Endodermal cell (in vitro differentiated cells): Measurements from ENCODE around the gene RAB31. TPM values are rescaled to one million over a fixed set of nuclear protein-coding genes. Genes with fewer than 3 reads are reported as not detected.
A peak's percentile ranks its signal among the peaks of the same experiment; 100 is the strongest.

Source experiments
- DNase-seq: peaks from one replicate; pipeline ENCODE4 v3.0.0-alpha.2; 2017
- H3K27ac ChIP-seq: 2 replicates; pipeline ENCODE4 v1.5.1; 2013; ENCODE audit warnings: mild to moderate bottlenecking, low read depth, low read length, moderate library complexity
- H3K27me3 ChIP-seq: 2 replicates; pipeline ENCODE4 v1.6.1; 2013; ENCODE audit warnings: mild to moderate bottlenecking, low read length, moderate library complexity; ENCODE audit not compliant: insufficient read depth, control insufficient read depth, poor library complexity, severe bottlenecking
- H3K36me3 ChIP-seq: 2 replicates; pipeline ENCODE4 v1.7.0; 2013; ENCODE audit warnings: mild to moderate bottlenecking, low read length, moderate library complexity; ENCODE audit not compliant: control insufficient read depth, insufficient read depth
- H3K4me1 ChIP-seq: one replicate; pipeline ENCODE4 v1.7.0; 2013; ENCODE audit warnings: low read length; ENCODE audit not compliant: control insufficient read depth, insufficient read depth
- H3K4me3 ChIP-seq: 2 replicates; pipeline ENCODE4 v1.5.1; 2013; ENCODE audit warnings: mild to moderate bottlenecking, low read length, moderate library complexity
- H3K9ac ChIP-seq: 2 replicates; pipeline ENCODE4 v1.6.1; 2013; ENCODE audit warnings: mild to moderate bottlenecking, low read length, moderate library complexity; ENCODE audit not compliant: poor library complexity, severe bottlenecking; ENCODE audit errors: extremely low read depth
- H3K9me3 ChIP-seq: 2 replicates; pipeline ENCODE4 v1.6.1; 2013; ENCODE audit warnings: mild to moderate bottlenecking, low read length, moderate library complexity; ENCODE audit not compliant: control insufficient read depth
- H3K27ac Mint-ChIP-seq: 2 replicates; pipeline ENCODE4 v1.8.0; 2020; ENCODE audit warnings: mixed read lengths
- H3K27me3 Mint-ChIP-seq: 2 replicates; pipeline ENCODE4 v1.8.0; 2021; ENCODE audit warnings: mild to moderate bottlenecking, mixed read lengths; ENCODE audit not compliant: insufficient read depth
- H3K36me3 Mint-ChIP-seq: 2 replicates; pipeline ENCODE4 v1.8.0; 2020; ENCODE audit warnings: low read depth, mixed read lengths
- H3K4me1 Mint-ChIP-seq: 2 replicates; pipeline ENCODE4 v1.8.0; 2020; ENCODE audit warnings: mixed read lengths
- H3K4me3 Mint-ChIP-seq: 2 replicates; pipeline ENCODE4 v1.8.0; 2020; ENCODE audit warnings: mild to moderate bottlenecking, moderate library complexity, mixed read lengths
- H3K9me3 Mint-ChIP-seq: 2 replicates; pipeline ENCODE4 v1.8.0; 2020; ENCODE audit warnings: mild to moderate bottlenecking, mixed read lengths
- CTCF ChIP-seq: fragments of 200-600 bp; sonication (generic); conservative IDR thresholded peaks from 2 replicates; pipeline ENCODE4 v1.5.0; 2021; ENCODE audit warnings: antibody characterized with exemption, mild to moderate bottlenecking
- WGBS, 2 experiments: methylation state at CpG; one replicate each; pipeline versions ENCODE4 v1.1.5 to v1.1.7; 2013; ENCODE audit warnings: missing lambda C conversion rate in 2 of 2, mixed read lengths in 1 of 2; ENCODE audit not compliant: insufficient coverage in 1 of 2, insufficient read length in 1 of 2; 5-methylcytosine and 5-hydroxymethylcytosine counted together
- total RNA-seq, 2 donors: library from RNA; stranded (reverse); fragmentation: NEBNext Ultra II Directional in 1 of 2; extraction: Animal tissue kit (Norgen Biotek cat#: 25700) in 1 of 2; gene quantifications; 2 replicates in 1 of 2; 3 replicates in 1 of 2; pipeline ENCODE4 v1.2.1, GENCODE V29; 2021

RAB31 gene
- total RNA-seq, 2 donors from 2014 or later: 11.7 to 20.3 TPM

GRCh38 chr18:9824474-9824832 is 116.4 kb downstream of the RAB31 start:
- Histone ChIP-seq H3K9me3 (no peaks in the 10 kb centered on the region), H3K27me3 (no peaks in the 10 kb centered on the region), H3K4me1 (no peaks in the 10 kb centered on the region), H3K27ac (no peak overlapping the region), H3K9ac (no peak overlapping the region), H3K36me3 (no peaks in the 10 kb centered on the region), H3K4me3 (no peak overlapping the region)
- peaks cover 7% of the 10 kb centered on the region for H3K4me1 Mint-ChIP-seq
- peaks cover 2% of the 10 kb centered on the region for H3K36me3 Mint-ChIP-seq
- peak; percentile 8 for DNase-seq
- peaks cover 2% of the 10 kb centered on the region for H3K9me3 Mint-ChIP-seq
- WGBS, 2 experiments: 95 to 100% methylated on average over 1 to 3 of the region's 3 CpGs
- TF ChIP-seq CTCF: no peak
- no peaks in the 10 kb centered on the region for H3K27me3 Mint-ChIP-seq
- no peak overlapping the region for H3K27ac Mint-ChIP-seq
- no peak overlapping the region for H3K4me3 Mint-ChIP-seq

GRCh38 chr18:9824952-9825371 is 116.9 kb downstream of the RAB31 start:
- WGBS, 2 experiments: 92 to 96% methylated on average over 1 to 3 of the region's 3 CpGs
- Mint-ChIP-seq H3K36me3 (peaks cover 2% of the 10 kb centered on the region), H3K9me3 (peaks cover 2% of the 10 kb centered on the region), H3K4me3 (no peak overlapping the region), H3K27ac (no peak overlapping the region), H3K27me3 (no peaks in the 10 kb centered on the region), H3K4me1 (peaks cover 7% of the 10 kb centered on the region)
- no peaks in the 10 kb centered on the region for H3K4me1 ChIP-seq
- H3K9me3 ChIP-seq: no peaks in the 10 kb centered on the region
- no peak overlapping the region for H3K9ac ChIP-seq
- H3K4me3 ChIP-seq: no peak overlapping the region
- TF ChIP-seq CTCF: no peak
- no peaks in the 10 kb centered on the region for H3K36me3 ChIP-seq
- H3K27me3 ChIP-seq: no peaks in the 10 kb centered on the region
- H3K27ac ChIP-seq: no peak overlapping the region
- peak; percentile 17 for DNase-seq

GRCh38 chr18:9825571-9826073 is 117.5 kb downstream of the RAB31 start:
- Histone ChIP-seq H3K36me3 (no peaks in the 10 kb centered on the region), H3K4me1 (no peaks in the 10 kb centered on the region), H3K27me3 (no peaks in the 10 kb centered on the region), H3K9me3 (no peaks in the 10 kb centered on the region), H3K9ac (no peak overlapping the region), H3K27ac (no peak overlapping the region), H3K4me3 (no peak overlapping the region)
- Mint-ChIP-seq H3K27ac (no peak overlapping the region), H3K36me3 (peaks cover 2% of the 10 kb centered on the region), H3K4me3 (no peak overlapping the region), H3K27me3 (no peaks in the 10 kb centered on the region), H3K4me1 (peaks cover 5% of the 10 kb centered on the region), H3K9me3 (peaks cover 2% of the 10 kb centered on the region)
- peak; percentile 17 for DNase-seq
- TF ChIP-seq CTCF: no peak
- 95 to 100% methylated on average over 5 to 6 of the region's 6 CpGs for WGBS, 2 experiments
